Head of caudate nucleus (tissue), 42 donors: Measurements from ENCODE around the gene ARL17A.
"Not testable (repeated sequence)": the region's sequence is repeated elsewhere in the genome, so short reads cannot be mapped to it uniquely, and the experiment has no call there.

ENCODE experiments used
- DNase-seq, 42 donors: peaks; one replicate each; pipeline versions ENCODE4 v3.0.0 to v3.0.0-alpha.2; 2020 to 2021; ENCODE audit warnings: mixed read lengths in 7 of 42
- intact Hi-C: fragments of 100-400 bp; cut with DNase I; formaldehyde crosslinking; loops from one replicate; pipeline ENCODE4 v1.15.0; 2022

Gene ARL17A

DNA sequence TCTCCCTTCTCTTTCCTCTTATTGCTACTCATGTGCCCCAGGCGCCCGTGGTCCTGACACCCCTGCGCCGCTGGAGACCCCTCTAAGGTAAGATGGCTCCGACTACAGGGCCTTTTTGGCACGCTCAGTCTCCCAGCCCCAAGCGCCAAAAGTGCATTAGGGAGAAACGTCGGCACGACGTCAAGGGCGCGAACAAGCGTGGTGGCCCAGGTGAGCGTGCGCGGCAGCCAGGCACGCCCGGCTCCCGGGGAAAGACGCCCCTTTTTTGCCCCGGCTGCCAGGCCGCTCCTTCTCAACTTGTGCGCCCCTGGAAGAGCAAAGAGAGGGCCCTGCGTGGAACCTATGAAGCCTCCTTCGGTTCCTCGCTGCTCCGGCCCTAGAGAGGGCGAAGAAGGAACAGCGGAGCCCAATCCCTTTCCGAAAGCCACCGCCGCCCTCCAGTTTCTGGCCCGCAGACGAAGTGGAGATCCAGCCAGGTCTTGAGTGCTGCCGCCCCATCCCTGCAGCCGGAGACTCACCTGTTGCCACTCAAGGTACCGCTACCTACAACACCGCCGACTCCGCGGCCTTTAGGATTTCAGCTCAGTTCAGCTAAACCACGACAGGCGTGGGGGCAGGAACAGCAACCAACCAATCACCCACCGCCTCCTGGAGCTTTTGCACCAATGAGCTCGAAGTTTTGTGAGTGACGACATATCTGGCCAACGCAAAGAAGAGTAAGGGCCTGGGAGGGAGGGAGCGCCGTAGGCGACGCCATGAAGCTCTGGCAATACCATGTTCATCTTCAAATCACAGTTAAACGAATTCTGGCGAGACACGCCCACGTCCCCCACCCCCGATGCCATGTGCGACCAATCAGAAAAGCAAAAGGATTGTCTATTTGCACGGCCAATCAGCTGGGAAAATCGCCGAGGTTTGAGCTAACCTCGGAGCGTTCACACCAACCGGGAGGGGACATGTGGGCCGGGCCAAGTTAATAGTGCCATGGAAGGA is at the start of gene ARL17A:
TSS of gene ARL17A (minus strand) at position 609 of the 993 bp plus-strand sequence. CDS start 3,369 bp downstream, outside the sequence.
- intact Hi-C loops, result not testable (repeated sequence)
- peak; percentile 60 to 96 (median 84) for DNase-seq

DNA sequence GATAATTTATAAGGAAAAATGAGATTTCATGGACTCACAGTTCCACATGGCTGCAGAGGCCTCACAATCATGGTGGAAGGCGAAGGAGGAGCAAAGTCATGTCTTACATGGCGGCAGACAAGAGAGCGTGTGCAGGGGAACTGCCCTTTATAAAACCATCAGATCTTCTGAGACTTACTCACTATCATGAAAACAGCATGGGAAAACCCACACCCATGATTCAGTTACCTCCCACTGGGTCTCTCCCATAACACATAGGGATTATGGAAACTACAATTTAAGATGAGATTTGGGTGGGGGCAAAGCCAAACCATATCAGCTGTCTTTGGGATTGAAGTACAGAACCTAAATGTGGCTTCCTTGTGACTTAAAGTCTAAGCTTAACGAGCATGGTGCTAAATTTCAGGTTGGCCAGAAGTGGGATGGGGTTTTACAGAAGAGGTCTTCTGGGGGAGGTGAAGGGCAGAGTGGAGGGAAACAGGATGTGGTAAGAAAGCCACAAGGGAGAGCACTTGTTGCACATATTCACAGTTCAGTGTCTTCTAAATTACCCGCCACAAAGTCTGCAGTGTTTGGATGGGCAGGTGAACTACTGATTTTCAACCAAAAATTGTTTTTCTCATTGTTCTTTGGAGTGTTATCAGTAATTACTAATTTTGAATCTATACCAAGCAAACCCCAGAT is 49.4 kb upstream of the ARL17A start:
- DNase-seq, intact Hi-C loops: not testable (repeated sequence)

DNA sequence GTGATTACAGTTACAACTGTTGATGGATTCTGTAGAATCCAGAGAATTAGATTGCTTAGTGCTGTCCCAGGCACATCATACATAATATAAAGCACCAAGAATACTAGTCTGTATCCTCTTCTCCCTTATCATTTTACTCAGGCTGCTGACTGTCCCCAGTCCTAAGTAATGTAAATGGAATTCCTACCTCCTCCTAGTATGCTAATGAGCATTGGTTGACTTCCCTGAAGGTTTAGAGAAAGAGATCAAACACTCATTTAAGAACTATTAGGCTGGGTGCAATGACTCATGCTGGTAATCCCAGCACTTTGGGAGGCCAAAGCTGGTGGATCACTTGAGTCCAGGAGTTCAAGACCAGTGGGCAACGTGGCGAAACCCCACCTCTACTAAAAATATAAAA is 48.0 kb upstream of the ARL17A start:
- intact Hi-C loops, DNase-seq: not testable (repeated sequence)

DNA sequence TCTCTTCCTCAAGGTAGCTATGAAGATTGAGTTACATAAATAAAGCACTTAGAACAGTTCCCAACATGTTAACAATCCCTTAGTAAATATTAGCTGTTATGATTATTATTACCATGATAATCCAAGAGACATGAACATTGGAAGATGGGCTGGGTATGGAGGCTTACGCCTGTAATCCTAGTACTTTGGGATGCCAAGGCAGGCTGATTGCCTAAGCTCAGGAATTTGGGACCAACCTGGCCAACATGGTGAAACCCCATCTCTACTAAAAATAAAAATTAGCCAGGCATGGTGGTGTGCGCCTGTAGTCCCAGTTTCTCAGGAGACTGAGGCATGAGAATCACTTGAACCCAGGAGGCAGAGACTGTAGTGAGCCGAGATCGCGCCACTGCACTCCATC is 45.2 kb upstream of the ARL17A start:
- DNase-seq, intact Hi-C loops: not testable (repeated sequence)

DNA sequence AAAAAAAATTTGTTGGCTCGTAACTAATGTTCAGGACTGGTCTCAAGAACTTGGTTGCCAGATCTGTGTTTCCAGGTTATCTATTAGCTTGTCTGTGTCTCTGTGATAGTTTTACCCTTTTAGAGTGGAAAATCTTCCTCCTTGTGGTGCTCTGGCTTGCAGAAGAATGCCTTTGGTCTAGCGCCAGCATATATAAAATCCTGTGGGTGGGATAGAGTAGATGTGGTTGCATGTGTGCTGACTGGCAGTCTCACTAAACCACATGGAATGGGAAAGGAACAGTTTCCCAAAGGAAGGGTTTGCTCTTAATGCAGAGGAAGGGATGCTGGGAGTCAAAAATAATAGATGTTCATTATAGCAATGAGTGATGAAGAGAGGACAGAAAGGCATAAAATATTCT is 44.3 kb upstream of the ARL17A start:
- intact Hi-C loops, DNase-seq: not testable (repeated sequence)

DNA sequence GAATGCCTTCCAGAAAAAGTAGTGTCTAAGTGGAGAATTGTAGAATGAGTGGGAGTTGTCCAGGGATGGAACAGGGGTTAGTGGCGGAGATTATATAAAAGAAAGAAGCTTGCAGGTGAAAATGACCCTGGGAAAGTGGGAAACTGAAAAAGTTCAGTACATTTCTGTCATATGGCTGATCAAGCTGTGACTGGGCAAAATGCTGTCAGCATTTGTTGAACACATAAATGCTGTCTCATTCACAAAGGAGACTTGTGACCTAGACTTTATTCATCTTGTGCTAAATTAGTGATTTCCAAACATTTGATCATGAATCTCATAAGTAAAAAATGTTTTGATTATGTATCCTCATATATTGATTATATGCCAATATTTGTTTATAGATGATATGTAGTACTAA is 39.5 kb upstream of the ARL17A start:
- intact Hi-C loops, DNase-seq: not testable (repeated sequence)

DNA sequence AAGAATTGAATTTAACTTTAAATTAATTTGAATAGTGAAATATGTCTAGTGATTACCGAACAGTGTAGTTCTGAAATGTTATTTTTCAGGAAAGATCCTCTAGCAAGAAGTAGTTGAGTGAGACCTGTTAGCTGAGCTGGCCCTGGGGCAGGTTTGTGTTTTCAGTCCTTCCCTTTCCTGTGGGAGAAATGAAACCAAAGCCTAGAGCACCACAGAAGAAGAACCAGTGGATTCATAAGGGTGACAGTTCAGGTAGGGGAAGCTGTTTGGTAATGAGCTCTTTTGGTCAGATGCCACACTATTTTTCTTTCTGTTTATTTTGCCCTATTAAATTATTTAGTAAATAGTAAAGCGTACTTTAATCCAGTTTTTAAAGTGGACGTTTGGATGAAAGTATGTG is 37.6 kb upstream of the ARL17A start:
- DNase-seq, intact Hi-C loops: not testable (repeated sequence)

DNA sequence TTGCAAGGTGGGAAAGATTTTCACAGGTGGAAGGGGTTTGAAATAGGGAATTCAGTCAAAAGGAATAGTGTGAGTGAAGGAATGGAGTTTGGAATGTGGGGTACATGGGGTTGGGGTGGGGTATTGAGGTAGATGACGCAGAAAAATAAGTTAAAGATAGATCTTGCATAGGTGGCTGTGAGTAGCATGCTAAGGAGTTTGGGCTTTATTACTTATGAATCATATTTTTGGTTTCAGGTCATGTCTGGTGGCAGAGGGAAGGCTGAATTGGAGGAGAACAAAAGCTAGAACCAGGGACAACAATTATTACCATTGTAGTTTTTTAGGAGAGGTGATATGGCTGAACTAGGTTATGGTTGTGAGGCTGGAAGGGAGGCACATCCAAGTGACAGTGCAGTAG is 34.4 kb upstream of the ARL17A start:
- intact Hi-C loops, DNase-seq: not testable (repeated sequence)

DNA sequence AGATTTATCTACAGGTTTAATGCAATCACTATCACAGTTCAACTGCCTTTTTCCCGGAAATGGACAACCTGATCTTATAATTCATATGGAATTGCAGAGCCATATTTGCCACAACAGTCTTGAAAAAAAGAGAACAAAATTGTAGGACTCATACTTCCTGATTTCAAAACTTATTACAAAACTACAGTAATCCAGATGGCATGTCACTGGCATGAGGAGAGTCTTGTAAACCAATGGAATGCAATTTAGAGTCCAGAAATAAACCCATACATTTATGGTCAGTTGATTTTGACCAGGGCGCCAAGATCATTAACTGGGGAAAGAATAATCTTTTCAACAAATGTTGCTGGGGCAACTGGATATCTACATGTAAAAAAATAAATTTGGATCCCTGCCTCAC is 31.8 kb upstream of the ARL17A start:
- DNase-seq, intact Hi-C loops: not testable (repeated sequence)

DNA sequence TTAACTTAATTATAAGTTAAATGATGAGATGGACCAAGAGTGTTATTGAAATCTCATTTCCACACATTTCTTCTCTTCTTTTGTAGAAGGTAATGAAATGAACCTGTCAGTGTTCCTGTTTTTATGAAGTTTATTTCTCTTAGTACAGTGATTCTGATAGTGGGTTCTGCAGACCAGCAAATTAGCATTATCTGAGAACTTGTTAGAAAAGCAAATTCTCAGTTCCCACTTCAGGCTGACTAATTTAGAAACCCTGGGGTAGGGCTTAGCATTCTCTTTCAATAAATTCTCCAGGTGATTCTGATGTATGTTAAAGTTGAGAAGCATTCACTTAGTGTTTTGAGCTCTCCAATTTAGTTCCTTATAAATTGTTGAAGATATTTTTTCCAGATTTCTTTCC is 23.6 kb upstream of the ARL17A start:
- DNase-seq, intact Hi-C loops: not testable (repeated sequence)

DNA sequence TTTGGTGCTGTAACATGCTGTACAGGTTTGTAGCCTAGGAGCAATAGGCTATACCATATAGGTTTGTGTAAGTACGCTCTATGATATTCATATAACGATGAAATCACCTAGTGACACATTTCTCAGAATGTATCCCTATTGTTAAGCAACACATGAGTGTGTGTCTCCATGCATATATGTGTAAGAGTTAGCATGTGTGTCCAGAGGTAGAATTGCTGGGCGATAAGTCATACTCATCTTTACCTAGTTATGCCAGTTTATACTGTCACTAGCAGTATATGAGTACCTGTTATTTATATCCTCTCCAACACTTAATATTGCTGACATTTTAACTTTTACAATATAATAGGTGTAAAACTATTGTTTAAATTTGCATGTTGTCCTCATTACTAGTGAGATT is 21.3 kb upstream of the ARL17A start:
- intact Hi-C loops, result not testable (repeated sequence)

DNA sequence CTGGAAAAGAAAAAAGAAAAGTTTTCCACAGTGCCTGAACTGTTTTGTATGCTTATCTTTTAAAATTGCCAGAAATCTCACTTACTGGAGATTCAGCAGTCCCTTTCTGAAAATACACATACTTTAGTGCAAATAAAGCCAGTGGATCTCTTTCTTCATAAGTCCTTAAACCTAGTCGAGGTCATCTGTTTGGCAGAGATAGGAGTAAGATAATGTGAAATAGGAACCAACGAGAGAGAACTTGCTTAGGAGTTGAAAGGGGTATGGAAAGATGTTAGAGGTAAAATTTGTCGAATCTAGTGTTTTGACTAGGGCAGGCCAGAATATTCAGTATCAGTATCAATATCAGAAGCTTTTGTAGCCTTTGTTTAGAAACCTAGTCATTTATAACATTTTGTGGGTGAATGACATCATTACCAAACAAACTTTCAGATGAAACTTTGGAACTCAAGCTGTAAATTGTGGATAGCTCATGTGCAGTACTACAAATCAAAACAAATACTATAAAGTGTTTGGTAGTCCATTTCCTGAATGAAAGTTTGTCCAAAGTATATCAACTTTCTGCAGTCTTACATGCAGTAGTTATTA is 18.9 kb upstream of the ARL17A start:
- DNase-seq, intact Hi-C loops: not testable (repeated sequence)

More for the DNA sequence above, 21.3 kb upstream of the ARL17A start:
- not testable (repeated sequence) for DNase-seq

DNA sequence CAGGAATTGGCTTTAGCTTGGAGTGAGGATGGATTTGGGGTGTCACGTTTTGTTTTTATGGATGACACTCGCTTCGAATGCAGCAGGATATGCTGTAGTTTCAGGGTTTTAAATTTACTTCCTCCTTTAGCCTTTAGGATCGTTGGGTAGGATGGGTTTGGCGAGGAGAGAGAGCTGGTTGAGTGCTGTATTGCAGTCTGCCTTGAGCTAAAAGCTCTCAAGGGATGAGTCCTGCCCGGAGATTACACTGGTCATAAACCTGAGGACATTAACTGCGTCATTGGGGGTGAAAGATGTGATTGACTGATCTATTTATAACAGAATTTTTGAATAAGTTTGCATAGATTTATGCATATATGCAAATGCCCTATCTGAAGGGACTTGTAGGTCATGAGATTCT is 11.8 kb upstream of the ARL17A start:
- intact Hi-C loops, DNase-seq: not testable (repeated sequence)

DNA sequence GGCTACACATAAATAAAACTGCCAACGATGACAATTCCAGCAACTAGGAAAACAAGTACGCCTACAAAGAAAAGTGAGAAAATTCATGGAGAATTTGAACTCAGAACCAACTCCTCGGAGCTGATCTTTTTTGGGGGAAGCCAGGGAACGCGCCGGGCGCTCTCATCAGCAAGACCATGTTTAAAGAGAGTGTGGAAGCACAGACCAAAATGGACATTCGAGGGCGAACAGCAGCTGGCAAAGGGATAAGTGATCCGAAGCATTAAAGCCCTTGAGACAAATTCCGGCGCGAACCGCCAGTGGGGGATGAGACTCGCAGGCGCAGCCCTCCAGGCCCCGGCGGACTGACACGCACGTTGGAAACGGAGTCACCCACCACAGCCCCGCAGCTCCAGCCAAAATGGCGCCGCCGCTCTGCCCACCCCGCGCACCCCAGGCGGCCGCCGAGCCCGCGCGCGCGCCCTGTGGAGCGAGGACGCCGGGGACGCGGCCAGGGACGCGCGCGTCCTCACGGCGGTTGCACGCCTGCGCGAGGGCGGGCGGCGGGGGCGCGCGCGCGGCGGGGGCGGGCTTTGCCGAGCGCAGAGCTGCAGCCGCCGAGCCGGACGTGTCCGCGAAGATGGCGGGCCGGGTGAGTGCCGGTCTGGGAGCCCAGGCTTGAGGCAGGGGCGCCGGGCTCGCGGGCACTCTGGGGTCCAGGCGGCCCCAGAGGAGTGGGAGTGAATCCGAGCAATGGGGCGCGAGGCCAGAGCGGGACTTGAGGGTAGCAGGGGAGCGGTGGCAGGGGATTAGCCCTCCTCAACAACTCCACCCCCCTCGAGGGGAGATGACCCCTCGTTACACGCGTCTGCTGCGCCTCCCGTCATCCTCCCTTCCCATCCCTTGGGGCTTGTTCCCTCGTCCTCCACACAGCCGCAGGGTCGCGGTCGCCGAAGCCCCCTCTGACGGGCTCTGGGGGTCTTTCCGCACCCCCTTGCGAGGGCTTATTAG is 11.0 kb upstream of the ARL17A start, which contains the start of gene NSF:
TSS of gene NSF (plus strand) at position 513 of the 990 bp plus-strand sequence. CDS start at position 620, 107 bp downstream.
- DNase-seq, intact Hi-C loops: not testable (repeated sequence)

DNA sequence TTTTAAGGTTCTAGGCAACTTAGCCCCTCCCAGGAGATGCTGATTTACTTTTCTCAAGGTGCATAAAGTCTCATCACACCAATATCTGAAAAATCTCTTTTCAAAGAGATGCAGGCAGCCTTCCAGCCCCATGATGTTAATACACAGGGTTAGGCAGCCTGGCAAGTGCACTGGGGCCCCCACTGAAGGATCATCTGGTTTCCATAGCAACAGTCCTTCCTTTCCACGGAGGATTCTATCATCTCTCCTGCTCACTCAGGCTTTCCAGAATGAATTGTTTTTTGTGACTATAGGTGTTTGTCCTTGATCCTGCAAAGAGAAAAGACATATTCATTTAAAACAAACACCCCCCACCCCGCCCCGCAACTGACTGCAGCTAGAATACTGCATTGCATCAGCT is 6.0 kb upstream of the ARL17A start:
- intact Hi-C loops, result not testable (repeated sequence)

DNA sequence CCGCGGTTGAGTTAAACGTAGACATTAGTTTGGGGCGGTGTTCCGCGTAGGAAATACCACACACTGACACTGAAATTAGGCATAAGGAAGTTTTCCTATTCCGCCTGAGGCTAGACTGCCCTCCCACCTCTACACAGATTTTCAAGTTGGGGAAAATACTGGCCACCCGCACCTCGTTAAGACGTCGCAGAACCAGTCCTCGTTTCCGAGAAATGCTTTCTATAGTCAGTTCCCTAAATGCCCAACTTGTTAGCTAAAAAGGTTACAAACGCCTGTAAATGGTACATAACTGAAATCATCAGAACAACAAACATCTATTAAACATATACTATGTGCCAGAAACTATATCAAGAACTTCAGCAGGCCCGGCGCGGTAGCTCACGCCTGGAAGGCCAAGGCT is 591 bp upstream of the ARL17A start:
- intact Hi-C loops, DNase-seq: not testable (repeated sequence)

More for the DNA sequence above, 6.0 kb upstream of the ARL17A start:
- not testable (repeated sequence) for DNase-seq

DNA sequence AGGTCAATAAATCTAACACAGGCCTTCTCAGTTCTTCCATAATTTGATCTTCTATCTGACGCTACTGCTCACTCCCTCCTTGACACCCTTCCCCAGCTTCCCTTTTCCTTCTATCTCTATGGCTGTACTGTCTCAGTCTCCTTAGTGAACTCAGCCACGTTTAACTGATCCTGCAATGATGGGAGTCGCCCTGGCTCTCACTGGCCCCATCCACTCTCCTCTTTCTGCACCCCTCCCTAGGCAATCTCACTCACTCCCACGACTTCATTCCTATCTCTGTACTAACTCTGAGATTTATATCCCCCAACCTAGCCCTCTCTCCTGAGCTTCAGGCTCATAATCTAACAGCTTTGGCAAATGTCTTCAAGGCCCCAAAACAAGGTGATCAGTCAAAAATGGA is 7.7 kb downstream of the ARL17A start:
- DNase-seq, intact Hi-C loops: not testable (repeated sequence)

DNA sequence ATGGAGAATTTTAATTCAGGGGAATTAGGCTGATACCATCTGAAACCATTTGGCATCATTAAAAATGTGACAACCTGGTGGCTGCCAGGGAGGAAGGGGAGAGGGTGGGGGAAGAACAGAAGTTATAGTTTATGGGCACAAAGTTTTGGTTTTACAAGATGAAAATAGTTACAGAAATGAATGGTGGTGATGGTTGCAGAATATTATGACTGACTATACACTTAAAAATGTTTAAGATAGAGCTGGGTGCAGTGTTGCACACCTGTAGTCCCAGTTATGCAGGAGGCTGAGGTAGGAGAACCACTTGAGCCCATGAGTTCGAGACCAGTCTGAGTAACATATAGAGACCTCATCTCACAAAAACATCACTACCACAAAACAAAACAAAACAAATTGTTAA is 12.5 kb downstream of the ARL17A start:
- intact Hi-C loops, DNase-seq: not testable (repeated sequence)
